HG03342 (cell line): ENCODE results near the gene PIK3AP1.
"Not testable (repeated sequence)": the region's sequence is repeated elsewhere in the genome, so short reads cannot be mapped to it uniquely, and the experiment has no call there.

Source experiments
- ATAC-seq: cut with Tn5 transposase; IDR thresholded peaks from one replicate; pipeline ENCODE4 v1.9.1; 2021; ENCODE audit warnings: mild to moderate bottlenecking, moderate library complexity; ENCODE audit not compliant: unreplicated experiment

Gene PIK3AP1

GRCh38 chr10:96698305-96698704 is 22.0 kb downstream of the PIK3AP1 start:
- ATAC-seq, result not testable (repeated sequence)

GRCh38 chr10:96697438-96697837 is 22.9 kb downstream of the PIK3AP1 start:
- no peak for ATAC-seq

- ATAC-seq, result no peak
These were observed 23.4 kb downstream of the PIK3AP1 start for GRCh38 chr10:96696845-96697425.

- ATAC-seq, result no peak
These were observed 24.2 kb downstream of the PIK3AP1 start for GRCh38 chr10:96695975-96696634.

- no peak for ATAC-seq
These were observed 24.9 kb downstream of the PIK3AP1 start for GRCh38 chr10:96695366-96695765.

GRCh38 chr10:96693431-96693830 is 26.9 kb downstream of the PIK3AP1 start:
- no peak for ATAC-seq

GRCh38 chr10:96692427-96692826 is 27.9 kb downstream of the PIK3AP1 start:
- ATAC-seq, result no peak

- no peak for ATAC-seq
These were observed 28.6 kb downstream of the PIK3AP1 start for GRCh38 chr10:96691761-96692160.

GRCh38 chr10:96690755-96691730 is 29.3 kb downstream of the PIK3AP1 start:
- no peak for ATAC-seq

GRCh38 chr10:96688789-96689188 is 31.5 kb downstream of the PIK3AP1 start:
- ATAC-seq, result no peak

GRCh38 chr10:96687317-96688012 is 32.8 kb downstream of the PIK3AP1 start:
- no peak for ATAC-seq

- ATAC-seq, result no peak
These were observed 33.8 kb downstream of the PIK3AP1 start for GRCh38 chr10:96686514-96686913.

GRCh38 chr10:96685306-96685705 is 35.0 kb downstream of the PIK3AP1 start:
- no peak for ATAC-seq

GRCh38 chr10:96684826-96685225 is 35.5 kb downstream of the PIK3AP1 start:
- no peak for ATAC-seq

- ATAC-seq, result no peak
These were observed 36.6 kb downstream of the PIK3AP1 start for GRCh38 chr10:96683710-96684109.

GRCh38 chr10:96683065-96683464 is 37.2 kb downstream of the PIK3AP1 start:
- no peak for ATAC-seq

- ATAC-seq, result no peak
These were observed 38.8 kb downstream of the PIK3AP1 start for GRCh38 chr10:96681524-96681923.

GRCh38 chr10:96680463-96680862 is 39.9 kb downstream of the PIK3AP1 start:
- not testable (repeated sequence) for ATAC-seq

- ATAC-seq, result no peak
These were observed 41.6 kb downstream of the PIK3AP1 start for GRCh38 chr10:96678725-96679124.

GRCh38 chr10:96676272-96677112 is 43.8 kb downstream of the PIK3AP1 start:
- ATAC-seq, result no peak
